ENCODE results near the gene ZNF579.

GRCh38 chr19:55621205-55621672, 40.6 kb upstream of the ZNF579 start:
- TF ChIP-seq CTCF (conservative IDR thresholded peaks at IDR 0.05 in 1 of 2, IDR thresholded peaks at IDR 0.05 in 1 of 2; ENCODE audit: extremely low read depth in 1 of 2, insufficient read depth in 1 of 2, low read depth in 1 of 2, low read length in 2 of 2) (no peak), EZH2 (IDR thresholded peaks at IDR 0.05; ENCODE audit: borderline replicate concordance, low read length) (no peak)

Measured in mammary epithelial cell (primary cell).